Erythroblast (primary cell): ENCODE data around the gene SLC23A2.

Experiments used
- GATA1 ChIP-seq: IDR thresholded peaks from 2 replicates; pipeline ENCODE4 v1.6.1; 2011; ENCODE audit warnings: low read depth, mild to moderate bottlenecking, control low read depth, low read length, moderate library complexity
- POLR2A ChIP-seq: IDR thresholded peaks from 2 replicates; pipeline ENCODE4 v1.6.1; 2011; ENCODE audit warnings: mild to moderate bottlenecking, low read length

- TF ChIP-seq POLR2A (no peak), GATA1 (no peak)
Measured at GRCh38 chr20:4987130-4987529, 14.2 kb downstream of the SLC23A2 start.
